ENCODE measurements around the gene USP50. TPM values are rescaled to one million over a fixed set of nuclear protein-coding genes. Genes with fewer than 3 reads are reported as not detected.

Gene USP50
- total and polyA plus RNA-seq, 2 donors (not counting 1 experiment from before 2014, with no cell fraction given): 0.17 to 0.34 TPM

GRCh38 chr15:50476143-50476542 is 70.3 kb downstream of the USP50 start:
- no peak for TF ChIP-seq CTCF (conservative IDR thresholded peaks at IDR 0.05 in 1 of 2, IDR thresholded peaks at IDR 0.05 in 1 of 2; ENCODE audit: low read depth in 1 of 2, low read length in 2 of 2)
- TF ChIP-seq EZH2 (IDR thresholded peaks at IDR 0.05; ENCODE audit: low read length, missing control alignments): no peak
- no peaks in the 10 kb centered on the region for H3K27me3 ChIP-seq (ENCODE audit: control insufficient read depth, insufficient read depth, low read length)
- no peaks in the 10 kb centered on the region for H4K20me1 ChIP-seq (ENCODE audit: control insufficient read depth, extremely low read depth, insufficient read depth, low read length)
- no peak overlapping the region for H2AFZ ChIP-seq (ENCODE audit: low read length)
- no peak overlapping the region for H3K4me3 ChIP-seq (replicated peaks in 1 of 4; ENCODE audit: control extremely low read depth in 1 of 4, insufficient read depth in 1 of 4, low read depth in 3 of 4, low read length in 4 of 4)
- no peak overlapping the region for H3K4me2 ChIP-seq (ENCODE audit: extremely low read depth, insufficient read depth, low read length)
- H3K79me2 ChIP-seq (ENCODE audit: control insufficient read depth, insufficient read depth, low read length): no peaks in the 10 kb centered on the region
- no peaks in the 10 kb centered on the region for H3K4me1 ChIP-seq (ENCODE audit: control insufficient read depth, extremely low read depth, insufficient read depth, low read length)
- no peaks in the 10 kb centered on the region for H3K9me3 ChIP-seq (ENCODE audit: control insufficient read depth, insufficient read depth, low read depth, low read length)
- H3K27ac ChIP-seq (ENCODE audit: insufficient read depth, low read length): no peak overlapping the region
- no peak for DNase-seq (ENCODE audit: low read depth in 2 of 2)
- H3K36me3 ChIP-seq (ENCODE audit: control insufficient read depth, insufficient read depth, low read length): peaks cover 5% of the 10 kb centered on the region
- no peak overlapping the region for H3K9ac ChIP-seq (ENCODE audit: insufficient read depth, low read length)

GRCh38 chr15:50471072-50471471 is 75.4 kb downstream of the USP50 start:
- no peak for DNase-seq (ENCODE audit: low read depth in 2 of 2)
- H4K20me1 ChIP-seq (ENCODE audit: control insufficient read depth, extremely low read depth, insufficient read depth, low read length): no peaks in the 10 kb centered on the region
- TF ChIP-seq CTCF (conservative IDR thresholded peaks at IDR 0.05 in 1 of 2, IDR thresholded peaks at IDR 0.05 in 1 of 2; ENCODE audit: low read depth in 1 of 2, low read length in 2 of 2) (no peak), EZH2 (IDR thresholded peaks at IDR 0.05; ENCODE audit: low read length, missing control alignments) (no peak)

GRCh38 chr15:50463423-50464358 is 82.8 kb downstream of the USP50 start:
- H3K9ac ChIP-seq (ENCODE audit: insufficient read depth, low read length): no peak overlapping the region
- H3K27me3 ChIP-seq (ENCODE audit: control insufficient read depth, insufficient read depth, low read length): no peaks in the 10 kb centered on the region
- H3K27ac ChIP-seq (ENCODE audit: insufficient read depth, low read length): no peak overlapping the region
- H4K20me1 ChIP-seq (ENCODE audit: control insufficient read depth, extremely low read depth, insufficient read depth, low read length): no peaks in the 10 kb centered on the region
- no peaks in the 10 kb centered on the region for H3K9me3 ChIP-seq (ENCODE audit: control insufficient read depth, insufficient read depth, low read depth, low read length)
- no peak for TF ChIP-seq EZH2 (IDR thresholded peaks at IDR 0.05; ENCODE audit: low read length, missing control alignments)
- no peak for TF ChIP-seq CTCF (conservative IDR thresholded peaks at IDR 0.05 in 1 of 2, IDR thresholded peaks at IDR 0.05 in 1 of 2; ENCODE audit: low read depth in 1 of 2, low read length in 2 of 2)
- no peaks in the 10 kb centered on the region for H3K79me2 ChIP-seq (ENCODE audit: control insufficient read depth, insufficient read depth, low read length)
- no peak overlapping the region for H3K4me3 ChIP-seq (replicated peaks in 1 of 4; ENCODE audit: control extremely low read depth in 1 of 4, insufficient read depth in 1 of 4, low read depth in 3 of 4, low read length in 4 of 4)
- no peaks in the 10 kb centered on the region for H3K4me1 ChIP-seq (ENCODE audit: control insufficient read depth, extremely low read depth, insufficient read depth, low read length)
- peak; percentile 38 to 67 for DNase-seq (ENCODE audit: low read depth in 2 of 2)
- H2AFZ ChIP-seq (ENCODE audit: low read length): no peak overlapping the region
- peaks cover 2% of the 10 kb centered on the region for H3K36me3 ChIP-seq (ENCODE audit: control insufficient read depth, insufficient read depth, low read length)
- H3K4me2 ChIP-seq (ENCODE audit: extremely low read depth, insufficient read depth, low read length): no peak overlapping the region

More at GRCh38 chr15:50471072-50471471, 75.4 kb downstream of the USP50 start:
- H3K9ac ChIP-seq (ENCODE audit: insufficient read depth, low read length): no peak overlapping the region
- H2AFZ ChIP-seq (ENCODE audit: low read length): no peak overlapping the region
- H3K79me2 ChIP-seq (ENCODE audit: control insufficient read depth, insufficient read depth, low read length): no peaks in the 10 kb centered on the region
- H3K4me2 ChIP-seq (ENCODE audit: extremely low read depth, insufficient read depth, low read length): no peak overlapping the region
- H3K4me1 ChIP-seq (ENCODE audit: control insufficient read depth, extremely low read depth, insufficient read depth, low read length): no peaks in the 10 kb centered on the region
- H3K36me3 ChIP-seq (ENCODE audit: control insufficient read depth, insufficient read depth, low read length): no peaks in the 10 kb centered on the region
- H3K27ac ChIP-seq (ENCODE audit: insufficient read depth, low read length): no peak overlapping the region
- no peaks in the 10 kb centered on the region for H3K9me3 ChIP-seq (ENCODE audit: control insufficient read depth, insufficient read depth, low read depth, low read length)
- no peaks in the 10 kb centered on the region for H3K27me3 ChIP-seq (ENCODE audit: control insufficient read depth, insufficient read depth, low read length)
- H3K4me3 ChIP-seq (replicated peaks in 1 of 4; ENCODE audit: control extremely low read depth in 1 of 4, insufficient read depth in 1 of 4, low read depth in 3 of 4, low read length in 4 of 4): no peak overlapping the region
